HUES64 (cell line): ENCODE results near the gene ENGASE.

Experiments
- H3K27ac ChIP-seq: 2 replicates; pipeline ENCODE4 v1.7.0; 2013; ENCODE audit warnings: low read depth, low read length, inconsistent platforms
- H3K27me3 ChIP-seq: 2 replicates; pipeline ENCODE4 v1.6.1; 2013; ENCODE audit warnings: mild to moderate bottlenecking, low read length; ENCODE audit not compliant: insufficient read depth
- H3K36me3 ChIP-seq: 2 replicates; pipeline ENCODE4 v1.6.1; 2013; ENCODE audit warnings: mild to moderate bottlenecking, low read length; ENCODE audit not compliant: insufficient read depth
- H3K4me1 ChIP-seq: 2 replicates; pipeline ENCODE4 v1.6.1; 2013; ENCODE audit warnings: mild to moderate bottlenecking, low read length, moderate library complexity; ENCODE audit not compliant: insufficient read depth
- H3K4me3 ChIP-seq: 2 replicates; pipeline ENCODE4 v1.5.1; 2013; ENCODE audit warnings: mild to moderate bottlenecking, low read length, moderate library complexity
- H3K9ac ChIP-seq: 2 replicates; pipeline ENCODE4 v1.6.1; 2013; ENCODE audit warnings: mild to moderate bottlenecking, low read depth, low read length
- H3K9me3 ChIP-seq: 2 replicates; pipeline ENCODE4 v1.6.1; 2013; ENCODE audit warnings: low read depth, low read length; ENCODE audit not compliant: insufficient read depth
- WGBS: fragments of 150-250, 120-280 bp; methylation state at CpG from one replicate; pipeline ENCODE4 v1.1.7; 2013; ENCODE audit warnings: missing lambda C conversion rate; 5-methylcytosine and 5-hydroxymethylcytosine counted together

The ENGASE gene

DNA sequence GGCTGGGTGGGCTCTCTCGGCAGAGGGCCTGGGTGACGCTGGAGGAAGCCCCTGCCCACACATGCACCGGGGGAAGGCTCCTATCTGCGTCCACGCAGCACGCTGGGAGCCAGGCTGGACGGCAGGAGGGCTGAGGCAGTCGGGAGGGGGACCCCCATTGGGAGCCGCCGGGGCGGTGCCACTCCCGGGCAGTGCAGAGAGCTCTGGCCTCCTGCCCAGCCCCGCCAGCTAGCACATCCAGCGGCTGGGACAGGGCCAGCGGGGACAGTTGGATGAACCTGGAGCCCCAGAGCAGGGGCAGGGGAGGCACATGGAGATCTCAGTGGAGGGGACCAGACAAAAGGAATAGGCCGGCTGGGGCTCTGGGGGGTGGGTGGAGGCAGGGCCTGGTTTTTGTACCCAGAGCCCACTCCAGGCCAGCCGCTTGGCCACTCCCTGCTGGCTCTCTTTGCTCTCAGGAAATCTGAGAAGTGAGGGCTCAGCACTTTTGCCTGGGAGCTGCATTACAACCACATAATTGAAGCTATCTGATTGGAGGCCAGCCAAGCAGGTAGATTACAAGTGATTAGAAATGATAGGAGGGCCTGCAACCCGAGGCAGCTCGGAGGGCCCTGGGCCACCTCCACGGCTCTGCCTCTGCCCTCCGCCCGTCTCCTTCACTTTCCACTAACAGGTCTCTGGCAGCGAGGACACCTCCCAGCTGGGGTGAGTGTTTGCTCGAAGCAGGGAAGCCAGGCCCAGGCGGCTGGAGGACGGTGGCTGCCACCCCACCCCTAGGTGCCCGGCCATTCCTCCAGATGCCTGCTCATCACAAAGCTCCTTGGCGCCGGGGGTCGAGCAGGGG lies 40.1 kb downstream of the ENGASE start:
- Histone ChIP-seq H3K9ac (no peak overlapping the region; the same call in 1 of the 2 replicates), H3K9me3 (no peaks in the 10 kb centered on the region), H3K36me3 (no peaks in the 10 kb centered on the region), H3K4me3 (no peak overlapping the region), H3K4me1 (peaks cover 9% of the 10 kb centered on the region), H3K27ac (no peak overlapping the region), H3K27me3 (no peaks in the 10 kb centered on the region)
- 83% methylated on average over 30 of the region's 30 CpGs for WGBS

DNA sequence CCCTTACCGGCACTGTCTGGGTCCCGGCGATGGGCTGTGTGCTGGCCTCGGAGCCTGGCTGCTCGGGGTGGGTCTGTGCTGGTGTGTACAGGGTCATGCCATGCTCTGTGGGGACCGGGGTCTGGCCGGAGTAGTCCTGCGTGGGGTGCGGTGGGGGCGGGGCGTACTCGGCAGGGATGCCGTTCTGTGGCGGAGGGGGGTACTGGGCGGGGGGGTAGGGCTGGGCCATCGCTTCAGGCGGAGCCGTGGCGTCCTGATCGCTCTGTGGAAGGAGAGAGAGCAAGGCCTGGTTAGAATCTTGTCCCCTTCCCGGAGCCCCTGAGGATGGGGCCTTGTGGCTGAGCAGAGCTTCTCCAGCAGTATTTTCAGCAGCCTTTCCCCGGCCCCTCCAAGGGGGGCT lies 40.9 kb downstream of the ENGASE start:
- H3K9ac ChIP-seq: no peak overlapping the region
- H3K36me3 ChIP-seq: no peaks in the 10 kb centered on the region
- H3K4me3 ChIP-seq: no peak overlapping the region
- 90% methylated on average over 22 of the region's 22 CpGs for WGBS
- no peak overlapping the region for H3K27ac ChIP-seq
- no peaks in the 10 kb centered on the region for H3K9me3 ChIP-seq
- peaks cover 9% of the 10 kb centered on the region for H3K4me1 ChIP-seq
- no peaks in the 10 kb centered on the region for H3K27me3 ChIP-seq

DNA sequence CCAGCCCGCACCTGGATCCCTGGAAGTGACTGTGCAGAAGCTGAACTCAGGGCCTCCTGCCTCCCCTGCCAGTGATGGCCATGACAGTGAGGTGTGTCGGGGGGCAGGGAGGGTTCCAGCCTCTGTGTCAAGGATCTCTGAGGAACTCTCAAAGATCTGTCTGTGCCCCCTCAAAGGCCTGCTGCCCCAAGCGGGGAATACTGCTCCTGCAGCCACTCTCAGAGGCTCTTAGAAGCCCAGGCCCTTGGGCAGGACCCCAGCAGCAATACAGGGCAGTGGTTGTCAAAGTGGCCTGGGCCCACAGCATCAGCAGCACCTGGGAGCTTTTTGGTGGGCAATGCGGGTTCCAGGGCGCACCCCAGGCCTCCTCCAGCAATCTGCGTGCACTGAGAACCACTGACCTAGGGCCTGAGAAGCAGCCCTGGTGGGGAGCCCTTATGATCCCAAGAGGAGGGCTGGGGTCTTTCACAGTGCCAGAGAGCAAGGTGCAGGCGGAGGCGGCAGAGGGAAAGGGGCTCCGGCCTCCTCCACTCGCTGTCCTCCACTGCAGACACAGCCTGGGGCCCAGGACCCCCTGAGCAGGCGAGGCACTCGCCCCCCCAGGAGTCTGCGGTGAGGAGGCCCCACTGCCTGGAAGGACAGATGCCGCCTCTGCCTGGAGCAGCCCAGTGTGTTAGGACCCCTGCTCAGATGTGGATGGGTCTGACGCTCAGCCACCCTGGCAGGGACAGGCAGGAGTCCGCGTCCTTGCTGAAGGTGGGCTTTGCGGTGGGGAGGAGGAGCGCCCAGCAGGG lies 42.1 kb downstream of the ENGASE start:
- H3K9me3 ChIP-seq: no peaks in the 10 kb centered on the region

DNA sequence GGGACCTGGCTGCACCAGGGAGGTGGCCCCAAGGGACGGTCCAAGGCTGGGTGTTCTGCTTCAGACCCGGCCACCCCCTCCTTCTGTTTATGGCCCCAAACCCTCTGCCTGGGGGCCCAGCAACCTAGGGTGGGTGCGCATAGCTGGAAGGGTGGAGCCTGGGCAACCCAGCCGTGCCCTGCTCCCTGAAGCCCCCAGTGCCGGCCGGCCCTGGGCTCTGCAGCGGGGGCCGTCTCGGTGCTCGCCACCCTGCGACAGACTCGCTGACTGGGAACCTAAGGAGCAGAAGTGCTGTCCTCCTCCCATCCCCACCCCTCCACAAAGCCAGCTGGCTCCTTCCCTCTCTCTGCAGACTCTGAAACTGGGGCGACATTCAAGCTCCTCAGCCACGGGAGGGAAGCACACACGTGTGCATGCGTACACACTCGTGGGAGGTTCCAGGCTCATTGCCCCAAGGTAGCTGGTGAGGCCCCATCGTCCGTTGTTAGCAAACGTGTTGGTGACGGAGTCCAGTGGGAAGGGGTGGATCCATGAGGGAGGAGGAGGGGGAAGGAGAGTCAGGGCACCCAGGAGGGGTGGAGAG lies 43.4 kb downstream of the ENGASE start:
- no peaks in the 10 kb centered on the region for H3K27me3 ChIP-seq

More for the DNA sequence above, 42.1 kb downstream of the ENGASE start:
- H3K4me3 ChIP-seq: no peak overlapping the region
- WGBS: 93% methylated on average over 19 of the region's 19 CpGs
- H3K4me1 ChIP-seq: peaks cover 9% of the 10 kb centered on the region
- no peak overlapping the region for H3K9ac ChIP-seq
- H3K27me3 ChIP-seq: no peaks in the 10 kb centered on the region
- no peaks in the 10 kb centered on the region for H3K36me3 ChIP-seq
- H3K27ac ChIP-seq: no peak overlapping the region

DNA sequence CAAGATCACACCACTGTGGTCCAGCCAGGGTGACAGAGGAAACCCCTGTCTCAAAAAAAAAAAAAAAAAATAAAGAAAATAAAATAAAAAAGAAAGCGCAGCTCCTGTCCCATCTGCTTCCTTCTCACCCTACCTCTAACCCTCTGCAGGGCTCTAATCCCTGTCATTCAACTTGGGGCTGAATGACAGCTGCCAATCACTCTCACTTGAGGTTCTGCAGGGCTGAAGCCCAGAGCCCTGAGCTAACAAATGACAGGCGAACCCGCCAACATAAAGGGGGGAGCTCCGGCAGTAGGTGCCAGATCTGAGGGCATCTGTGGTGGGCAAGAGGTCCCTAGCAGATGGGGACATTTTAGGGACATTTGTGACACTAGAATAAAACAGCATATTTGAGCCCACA lies 44.3 kb downstream of the ENGASE start:
- no peak overlapping the region for H3K4me3 ChIP-seq
- H3K4me1 ChIP-seq: peaks cover 9% of the 10 kb centered on the region
- H3K36me3 ChIP-seq: no peaks in the 10 kb centered on the region
- H3K27me3 ChIP-seq: no peaks in the 10 kb centered on the region
- 88% methylated on average over 4 of the region's 4 CpGs for WGBS
- no peak overlapping the region for H3K27ac ChIP-seq
- H3K9ac ChIP-seq: no peak overlapping the region
- no peaks in the 10 kb centered on the region for H3K9me3 ChIP-seq

More for the DNA sequence above, 43.4 kb downstream of the ENGASE start:
- 91% methylated on average over 21 of the region's 21 CpGs for WGBS
- Histone ChIP-seq H3K4me1 (peaks cover 9% of the 10 kb centered on the region), H3K36me3 (no peaks in the 10 kb centered on the region), H3K4me3 (no peak overlapping the region), H3K27ac (no peak overlapping the region), H3K9me3 (no peaks in the 10 kb centered on the region), H3K9ac (no peak overlapping the region)

DNA sequence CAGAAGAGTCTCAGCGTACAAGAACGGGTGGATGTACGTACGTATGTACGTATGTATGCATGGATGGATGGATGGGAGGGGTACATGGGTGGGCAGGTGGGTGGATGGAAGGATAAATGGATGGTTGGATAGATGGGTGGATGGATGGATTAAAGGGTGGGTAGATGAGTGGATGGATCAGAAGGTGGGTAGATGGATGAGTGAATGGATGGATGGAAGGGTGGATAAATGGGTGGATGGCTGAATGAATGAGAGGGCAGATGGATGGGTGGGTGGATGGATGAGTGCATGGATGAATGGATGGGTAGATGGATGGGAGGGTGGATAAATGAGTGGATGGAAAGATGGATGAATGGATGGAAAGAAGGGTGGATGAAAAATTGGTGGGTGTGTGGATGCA lies 45.6 kb downstream of the ENGASE start:
- H3K9ac ChIP-seq: no peak overlapping the region
- H3K27me3 ChIP-seq: no peaks in the 10 kb centered on the region
- no peak overlapping the region for H3K4me3 ChIP-seq
- no peaks in the 10 kb centered on the region for H3K4me1 ChIP-seq
- H3K36me3 ChIP-seq: no peaks in the 10 kb centered on the region
- H3K9me3 ChIP-seq: no peaks in the 10 kb centered on the region
- H3K27ac ChIP-seq: no peak overlapping the region
- 76% methylated on average over 5 of the region's 5 CpGs for WGBS

DNA sequence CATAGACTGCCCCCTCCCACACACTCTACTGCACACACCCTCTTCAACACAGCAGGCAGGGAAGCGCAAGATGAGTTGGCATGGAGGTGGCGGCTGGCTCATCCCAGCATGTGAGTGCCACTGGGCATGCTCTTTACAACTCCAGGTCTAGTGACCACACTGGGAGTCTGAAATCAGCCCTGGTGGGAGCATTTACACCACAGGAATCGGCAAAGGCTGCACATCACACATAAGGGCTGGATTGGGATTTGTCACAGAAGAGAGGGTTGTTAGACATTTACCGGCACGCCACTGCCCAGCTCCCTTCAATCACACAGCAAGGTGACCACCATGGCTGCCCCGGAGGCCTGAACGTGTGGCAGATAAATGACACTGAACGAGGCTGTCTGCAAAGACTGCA lies 49.4 kb downstream of the ENGASE start:
- H3K27me3 ChIP-seq: no peaks in the 10 kb centered on the region
- WGBS: 97% methylated on average over 8 of the region's 8 CpGs
- no peaks in the 10 kb centered on the region for H3K4me1 ChIP-seq

DNA sequence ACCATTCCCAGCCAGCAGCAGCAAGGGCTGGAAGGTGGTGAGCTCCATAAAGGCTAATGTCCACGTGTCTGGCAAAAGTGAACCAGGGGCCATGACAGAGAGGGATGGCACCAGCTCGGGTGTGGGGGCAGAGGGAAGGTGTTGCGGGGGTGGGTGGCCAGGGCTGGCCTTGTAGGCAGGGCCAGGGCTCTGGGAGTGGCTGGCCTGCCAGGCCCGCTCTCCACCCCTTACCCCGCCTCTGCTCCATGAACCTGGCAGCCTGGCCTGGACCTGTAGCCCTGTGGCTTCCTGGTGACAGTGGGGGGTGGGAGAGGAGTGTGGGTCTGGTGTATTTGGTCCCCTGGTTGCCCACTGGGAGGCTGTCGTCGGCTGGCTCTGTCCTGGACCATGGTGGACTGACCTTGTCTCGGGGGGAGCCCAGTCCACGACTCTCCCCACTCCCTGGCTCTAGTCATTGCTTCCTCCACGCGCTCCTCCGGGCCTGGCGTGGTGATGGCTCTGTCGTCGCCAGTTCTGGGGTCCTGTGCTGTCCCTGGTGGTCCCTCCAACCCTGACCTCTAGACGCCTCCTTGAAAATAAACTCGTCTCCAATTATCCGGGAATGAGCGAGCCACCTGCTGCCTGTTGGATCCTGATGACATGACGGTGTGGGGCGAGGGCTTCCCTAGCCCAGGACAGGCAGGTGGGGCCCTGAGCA lies 50.0 kb downstream of the ENGASE start:
- 94% methylated on average over 21 of the region's 21 CpGs for WGBS
- no peak overlapping the region for H3K4me3 ChIP-seq
- H3K27me3 ChIP-seq: no peaks in the 10 kb centered on the region
- no peak overlapping the region for H3K9ac ChIP-seq
- no peaks in the 10 kb centered on the region for H3K36me3 ChIP-seq
- no peak overlapping the region for H3K27ac ChIP-seq
- no peaks in the 10 kb centered on the region for H3K4me1 ChIP-seq
- no peaks in the 10 kb centered on the region for H3K9me3 ChIP-seq

More for the DNA sequence above, 49.4 kb downstream of the ENGASE start:
- Histone ChIP-seq H3K9me3 (no peaks in the 10 kb centered on the region), H3K27ac (no peak overlapping the region), H3K4me3 (no peak overlapping the region), H3K9ac (no peak overlapping the region), H3K36me3 (no peaks in the 10 kb centered on the region)

DNA sequence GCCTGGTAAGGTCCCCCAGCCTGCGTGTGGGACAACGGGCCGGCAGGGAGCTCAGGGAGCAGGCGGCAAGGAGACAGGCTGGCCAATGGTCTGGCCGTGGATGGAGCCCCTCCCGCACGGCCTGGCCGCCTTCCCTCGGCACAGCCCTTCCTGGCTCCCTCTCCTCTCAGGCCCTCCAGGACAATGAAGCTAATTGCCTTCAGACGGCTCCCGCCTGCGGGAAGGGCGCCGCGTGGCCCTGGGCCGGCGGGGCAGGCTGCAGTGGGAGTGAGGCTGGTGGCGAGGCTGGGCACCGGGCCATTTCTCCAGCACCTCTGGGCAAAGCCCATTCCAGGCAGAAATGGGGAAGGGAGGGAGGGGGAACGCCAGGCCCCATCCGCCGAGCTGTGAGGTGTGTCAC lies 50.9 kb downstream of the ENGASE start:
- Histone ChIP-seq H3K27ac (no peak overlapping the region), H3K36me3 (no peaks in the 10 kb centered on the region), H3K27me3 (no peaks in the 10 kb centered on the region), H3K9ac (no peak overlapping the region), H3K9me3 (no peaks in the 10 kb centered on the region), H3K4me1 (no peaks in the 10 kb centered on the region), H3K4me3 (no peak overlapping the region)
- 89% methylated on average over 22 of the region's 22 CpGs for WGBS

DNA sequence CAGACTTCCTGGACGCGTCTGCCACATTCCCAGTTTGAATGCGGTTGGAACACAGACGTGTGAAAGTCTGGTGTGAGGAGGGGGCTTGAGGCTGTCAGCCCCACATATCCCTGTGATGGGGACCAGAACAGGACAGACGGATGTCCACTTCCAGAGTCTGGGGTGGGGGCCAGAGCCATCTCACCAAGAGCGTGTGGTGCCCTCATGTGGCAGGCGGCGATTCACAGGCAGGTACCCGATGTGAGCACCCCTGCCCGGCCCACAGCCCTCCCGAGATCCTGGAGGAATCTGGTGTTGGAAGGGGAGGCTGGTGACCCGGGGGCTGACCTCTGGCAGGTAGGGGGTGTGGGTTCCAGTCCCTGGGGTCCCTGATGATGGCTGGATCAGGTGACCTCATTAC lies 51.5 kb downstream of the ENGASE start:
- no peak overlapping the region for H3K9ac ChIP-seq
- H3K36me3 ChIP-seq: no peaks in the 10 kb centered on the region
- H3K27me3 ChIP-seq: no peaks in the 10 kb centered on the region
- no peaks in the 10 kb centered on the region for H3K4me1 ChIP-seq
- WGBS: 81% methylated on average over 12 of the region's 12 CpGs
- no peak overlapping the region for H3K27ac ChIP-seq
- no peak overlapping the region for H3K4me3 ChIP-seq
- H3K9me3 ChIP-seq: no peaks in the 10 kb centered on the region
